ENCODE results near the gene RIC1.

The RIC1 gene

GRCh38 chr9:5813824-5814223 is 184.9 kb downstream of the RIC1 start:
- TF ChIP-seq CTCF (conservative IDR thresholded peaks at IDR 0.05; ENCODE audit: low read depth, low read length), result no peak

DNA sequence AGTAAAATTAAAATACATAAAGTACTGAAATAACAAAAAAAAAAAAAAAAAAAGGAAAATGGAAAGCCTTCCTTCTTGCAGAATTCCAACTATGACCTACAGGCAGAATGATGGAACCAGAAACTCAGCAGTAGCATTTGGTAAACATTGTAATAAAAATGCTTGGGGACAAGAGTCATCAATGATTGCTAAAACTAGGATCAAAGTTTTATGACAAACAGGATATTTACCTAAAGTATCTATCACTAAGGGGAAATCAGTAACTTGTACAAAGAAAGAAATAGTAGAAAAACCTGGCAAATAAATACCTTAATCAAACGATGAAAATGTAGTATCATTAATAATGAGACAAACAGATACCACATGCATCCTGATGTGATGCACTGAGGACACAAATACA is 186.6 kb downstream of the RIC1 start:
- no peak for TF ChIP-seq CTCF (conservative IDR thresholded peaks at IDR 0.05; ENCODE audit: low read depth, low read length)
- no peak overlapping the region for H3K4me3 ChIP-seq (ENCODE audit: low read length)
- DNase-seq (ENCODE audit: low read depth), result no peak

More at GRCh38 chr9:5813824-5814223, 184.9 kb downstream of the RIC1 start:
- DNase-seq (ENCODE audit: low read depth), result no peak
- no peak overlapping the region for H3K4me3 ChIP-seq (ENCODE audit: low read length)

DNA sequence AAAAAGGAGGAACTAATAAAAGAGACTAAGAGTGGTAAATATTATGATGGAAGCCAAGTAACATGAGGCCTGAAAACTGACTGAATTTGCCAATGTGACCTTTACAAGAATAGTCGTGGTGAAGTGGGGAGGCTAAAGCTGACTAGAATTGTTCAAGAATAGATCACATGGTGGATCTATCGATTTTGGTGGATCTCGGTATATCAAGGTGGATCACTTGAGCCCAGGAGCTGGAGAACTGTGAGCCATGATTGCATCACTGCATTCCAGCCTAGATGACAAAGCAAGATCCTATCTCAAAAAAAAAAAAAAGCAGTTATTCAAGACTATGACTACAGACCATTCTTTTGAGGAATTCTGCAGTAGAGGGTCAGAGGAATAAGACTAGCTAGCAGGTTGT is 189.0 kb downstream of the RIC1 start:
- TF ChIP-seq CTCF (conservative IDR thresholded peaks at IDR 0.05; ENCODE audit: low read depth, low read length), result no peak
- no peak for DNase-seq (ENCODE audit: low read depth)
- no peak overlapping the region for H3K4me3 ChIP-seq (ENCODE audit: low read length)

GRCh38 chr9:5818424-5819142 is 189.7 kb downstream of the RIC1 start:
- no peak for DNase-seq (ENCODE audit: low read depth)
- TF ChIP-seq CTCF (conservative IDR thresholded peaks at IDR 0.05; ENCODE audit: low read depth, low read length), result no peak
- no peak overlapping the region for H3K4me3 ChIP-seq (ENCODE audit: low read length)

- no peak for DNase-seq (ENCODE audit: low read depth)
- H3K4me3 ChIP-seq (ENCODE audit: low read length), result no peak overlapping the region
- no peak for TF ChIP-seq CTCF (conservative IDR thresholded peaks at IDR 0.05; ENCODE audit: low read depth, low read length)
Observed at GRCh38 chr9:5819174-5819573, 190.3 kb downstream of the RIC1 start.

- no peak for TF ChIP-seq CTCF (conservative IDR thresholded peaks at IDR 0.05; ENCODE audit: low read depth, low read length)
- H3K4me3 ChIP-seq (ENCODE audit: low read length), result no peak overlapping the region
- no peak for DNase-seq (ENCODE audit: low read depth)
Observed at GRCh38 chr9:5820425-5820824, 191.5 kb downstream of the RIC1 start.

GRCh38 chr9:5825223-5825622 is 196.3 kb downstream of the RIC1 start:
- no peak overlapping the region for H3K4me3 ChIP-seq (ENCODE audit: low read length)
- TF ChIP-seq CTCF (conservative IDR thresholded peaks at IDR 0.05; ENCODE audit: low read depth, low read length), result no peak
- no peak for DNase-seq (ENCODE audit: low read depth)

All from retinal pigment epithelial cell (primary cell).